ENCODE data around the gene HOGA1. TPM values are rescaled to one million over a fixed set of nuclear protein-coding genes. Genes with fewer than 3 reads are reported as not detected.

The HOGA1 gene
- total RNA-seq, 2 donors from 2014 or later, result 0.49 TPM; not detected in 1

- no peaks in the 10 kb centered on the region for H3K36me3 ChIP-seq
- no peak for TF ChIP-seq CTCF (IDR thresholded peaks at IDR 0.05)
- no peak overlapping the region for H3K4me3 ChIP-seq
- H3K27ac ChIP-seq, result no peak overlapping the region
- no peaks in the 10 kb centered on the region for H3K4me1 ChIP-seq
- H3K9ac ChIP-seq (ENCODE audit: low read depth in 2 of 2, low read length in 2 of 2), result no peak overlapping the region
- intact Hi-C loops (cut with DNase I), result no loop called here
- H3K27me3 ChIP-seq, result no peaks in the 10 kb centered on the region
- H3K9me3 ChIP-seq, result no peaks in the 10 kb centered on the region
- DNase-seq, result no peak
Observed at GRCh38 chr10:97587183-97587582, 3.0 kb downstream of the HOGA1 start.

GRCh38 chr10:97589479-97589878, 5.3 kb downstream of the HOGA1 start, which contains the start of gene C10orf62:
Gene C10orf62 (plus strand): TSS chr10:97589721. CDS start chr10:97589898, 177 bp downstream.
- no peaks in the 10 kb centered on the region for H3K27me3 ChIP-seq
- no peak within 1 kb of the TSS for H3K4me3 ChIP-seq
- H3K9ac ChIP-seq (ENCODE audit: low read depth in 2 of 2, low read length in 2 of 2), result no peak within 1 kb of the TSS
- H3K4me1 ChIP-seq, result no peaks in the 10 kb centered on the region
- intact Hi-C loops (cut with DNase I), result no loop called here
- H3K27ac ChIP-seq, result no peak within 1 kb of the TSS
- H3K36me3 ChIP-seq, result no peaks in the 10 kb centered on the region
- H3K9me3 ChIP-seq, result no peaks in the 10 kb centered on the region
- DNase-seq, result no peak
- TF ChIP-seq CTCF (IDR thresholded peaks at IDR 0.05), result no peak

GRCh38 chr10:97590082-97590747, 6.0 kb downstream of the HOGA1 start:
- no peak overlapping the region for H3K4me3 ChIP-seq
- no peaks in the 10 kb centered on the region for H3K4me1 ChIP-seq
- H3K27ac ChIP-seq, result no peak overlapping the region
- H3K27me3 ChIP-seq, result no peaks in the 10 kb centered on the region
- no peaks in the 10 kb centered on the region for H3K36me3 ChIP-seq
- no peak for TF ChIP-seq CTCF (IDR thresholded peaks at IDR 0.05)
- no peak for DNase-seq
- intact Hi-C loops (cut with DNase I), result no loop called here
- H3K9ac ChIP-seq (ENCODE audit: low read depth in 2 of 2, low read length in 2 of 2), result no peak overlapping the region
- no peaks in the 10 kb centered on the region for H3K9me3 ChIP-seq

GRCh38 chr10:97590748-97591495, 6.7 kb downstream of the HOGA1 start:
- DNase-seq, result no peak
- Histone ChIP-seq H3K27me3 (no peaks in the 10 kb centered on the region), H3K4me3 (no peak overlapping the region), H3K9ac (ENCODE audit: low read depth in 2 of 2, low read length in 2 of 2) (no peak overlapping the region), H3K36me3 (no peaks in the 10 kb centered on the region), H3K9me3 (no peaks in the 10 kb centered on the region), H3K27ac (no peak overlapping the region), H3K4me1 (no peaks in the 10 kb centered on the region)
- no peak for TF ChIP-seq CTCF (IDR thresholded peaks at IDR 0.05)
- intact Hi-C loops (cut with DNase I), result no loop called here

GRCh38 chr10:97593421-97593820, 9.2 kb downstream of the HOGA1 start:
- Histone ChIP-seq H3K9me3 (no peaks in the 10 kb centered on the region), H3K27ac (no peak overlapping the region), H3K9ac (ENCODE audit: low read depth in 2 of 2, low read length in 2 of 2) (no peak overlapping the region), H3K36me3 (no peaks in the 10 kb centered on the region), H3K4me1 (no peaks in the 10 kb centered on the region), H3K4me3 (no peak overlapping the region), H3K27me3 (no peaks in the 10 kb centered on the region)
- DNase-seq, result no peak
- no peak for TF ChIP-seq CTCF (IDR thresholded peaks at IDR 0.05)
- intact Hi-C loops (cut with DNase I), result no loop called here

Data from colonic mucosa (tissue), 4 donors.